ENCODE results near the gene TRIM46.

Gene TRIM46

DNA sequence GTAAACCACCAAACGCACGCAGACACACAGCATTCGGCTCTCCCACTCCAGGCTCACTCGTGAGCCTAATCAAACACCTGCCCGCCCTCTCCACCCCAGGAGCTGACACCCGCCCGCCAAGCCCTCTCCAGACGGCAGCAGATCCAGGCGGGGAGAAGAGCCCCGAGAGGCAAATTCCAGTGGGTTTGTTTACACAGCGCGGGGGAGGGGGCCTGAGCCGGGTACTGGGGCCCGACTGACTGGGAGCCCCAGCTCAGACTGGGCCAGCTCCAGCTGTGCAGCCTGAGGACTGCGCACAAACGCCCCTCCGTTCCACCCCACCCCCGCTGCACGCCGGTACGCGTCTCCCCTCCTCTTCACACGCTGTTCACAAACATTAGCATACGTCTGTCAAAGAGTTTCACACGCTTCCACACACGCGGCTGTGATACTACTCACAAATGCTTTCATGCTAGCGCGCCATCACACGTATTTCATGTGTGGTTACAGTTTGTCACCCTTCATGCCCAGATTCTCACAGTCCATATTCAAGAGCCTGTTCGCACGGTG, 47.0 kb upstream of the TRIM46 start:
- Histone ChIP-seq H3K27me3 (ENCODE audit: insufficient read depth, low read depth) (peaks cover 81% of the 10 kb centered on the region), H3K36me3 (ENCODE audit: insufficient read depth) (no peaks in the 10 kb centered on the region), H3K9ac (no peak overlapping the region), H3K4me3 (IDR thresholded peaks at IDR 0.05; ENCODE audit: insufficient read depth, low read depth, low read length) (peak overlapping the region; percentile 88), H4K20me1 (ENCODE audit: insufficient read depth) (no peaks in the 10 kb centered on the region), H2AFZ (ENCODE audit: low read depth) (peak overlapping the region; percentile 72; the same call in 1 of the 2 replicates), H3K27ac (no peak overlapping the region), H3K4me1 (ENCODE audit: low read depth, poor library complexity, severe bottlenecking) (peaks cover 26% of the 10 kb centered on the region), H3K4me2 (peak overlapping the region; percentile 89), H3K79me2 (ENCODE audit: insufficient read depth, low read depth) (no peaks in the 10 kb centered on the region)
- TF ChIP-seq, protein P1, sequence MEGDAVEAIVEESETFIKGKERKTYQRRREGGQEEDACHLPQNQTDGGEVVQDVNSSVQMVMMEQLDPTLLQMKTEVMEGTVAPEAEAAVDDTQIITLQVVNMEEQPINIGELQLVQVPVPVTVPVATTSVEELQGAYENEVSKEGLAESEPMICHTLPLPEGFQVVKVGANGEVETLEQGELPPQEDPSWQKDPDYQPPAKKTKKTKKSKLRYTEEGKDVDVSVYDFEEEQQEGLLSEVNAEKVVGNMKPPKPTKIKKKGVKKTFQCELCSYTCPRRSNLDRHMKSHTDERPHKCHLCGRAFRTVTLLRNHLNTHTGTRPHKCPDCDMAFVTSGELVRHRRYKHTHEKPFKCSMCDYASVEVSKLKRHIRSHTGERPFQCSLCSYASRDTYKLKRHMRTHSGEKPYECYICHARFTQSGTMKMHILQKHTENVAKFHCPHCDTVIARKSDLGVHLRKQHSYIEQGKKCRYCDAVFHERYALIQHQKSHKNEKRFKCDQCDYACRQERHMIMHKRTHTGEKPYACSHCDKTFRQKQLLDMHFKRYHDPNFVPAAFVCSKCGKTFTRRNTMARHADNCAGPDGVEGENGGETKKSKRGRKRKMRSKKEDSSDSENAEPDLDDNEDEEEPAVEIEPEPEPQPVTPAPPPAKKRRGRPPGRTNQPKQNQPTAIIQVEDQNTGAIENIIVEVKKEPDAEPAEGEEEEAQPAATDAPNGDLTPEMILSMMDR (conservative IDR thresholded peaks at IDR 0.05; ENCODE audit: low read depth, low read length): no peak

DNA sequence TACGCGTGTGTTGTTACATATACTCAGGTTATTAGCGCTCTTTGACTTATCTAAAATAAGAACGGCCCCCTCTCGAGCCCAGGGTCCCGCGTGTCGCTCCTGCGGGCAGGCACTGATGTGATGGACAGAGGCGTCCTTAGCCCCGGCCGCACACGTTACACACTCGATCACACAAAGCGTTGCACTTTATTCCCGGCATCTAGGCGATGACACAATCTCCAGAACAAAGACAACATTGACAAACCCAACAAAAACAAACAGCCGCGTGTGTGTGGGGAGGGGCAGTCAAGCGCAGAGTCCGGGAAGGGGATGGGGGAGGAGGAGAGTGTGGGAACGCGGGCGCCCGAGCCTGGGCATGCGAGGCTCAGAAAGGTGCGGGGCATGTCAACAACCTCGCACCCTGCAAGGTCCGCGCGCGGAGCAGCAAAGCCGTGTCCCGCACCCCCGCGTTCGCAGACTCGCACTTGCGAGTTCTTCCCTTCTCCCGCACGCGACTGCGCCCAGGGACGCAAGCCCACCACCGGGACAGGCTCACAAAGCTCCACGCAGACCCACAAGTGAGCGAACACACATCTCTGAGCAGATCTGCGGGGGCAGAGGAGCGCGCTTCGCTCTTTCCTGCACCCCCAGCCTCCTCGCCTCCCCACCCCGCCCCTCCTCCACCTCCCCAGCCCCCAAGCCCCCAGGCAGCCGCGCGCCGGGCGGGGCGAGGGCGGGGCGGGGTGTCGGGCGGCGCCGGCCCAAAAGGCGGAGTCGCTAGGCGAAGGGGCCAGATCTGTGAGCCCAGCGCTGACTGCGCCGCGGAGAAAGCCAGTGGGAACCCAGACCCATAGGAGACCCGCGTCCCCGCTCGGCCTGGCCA, 46.3 kb upstream of the TRIM46 start, which contains the start of gene EFNA1:
TSS of gene EFNA1 (plus strand) at position 772 of the 862 bp plus-strand sequence. CDS start 102 bp downstream, outside the sequence.
- Histone ChIP-seq H4K20me1 (ENCODE audit: insufficient read depth) (no peaks in the 10 kb centered on the region), H3K36me3 (ENCODE audit: insufficient read depth) (no peaks in the 10 kb centered on the region), H3K79me2 (ENCODE audit: insufficient read depth, low read depth) (no peaks in the 10 kb centered on the region), H2AFZ (ENCODE audit: low read depth) (peak within 1 kb of the TSS; percentile 72), H3K9ac (no peak within 1 kb of the TSS), H3K4me3 (IDR thresholded peaks at IDR 0.05; ENCODE audit: insufficient read depth, low read depth, low read length) (peak within 1 kb of the TSS; percentile 88), H3K4me2 (peak within 1 kb of the TSS; percentile 89), H3K27me3 (ENCODE audit: insufficient read depth, low read depth) (peaks cover 74% of the 10 kb centered on the region), H3K27ac (no peak within 1 kb of the TSS), H3K4me1 (ENCODE audit: low read depth, poor library complexity, severe bottlenecking) (peaks cover 26% of the 10 kb centered on the region)
- TF ChIP-seq, protein P1 (conservative IDR thresholded peaks at IDR 0.05; ENCODE audit: low read depth, low read length): no peak

DNA sequence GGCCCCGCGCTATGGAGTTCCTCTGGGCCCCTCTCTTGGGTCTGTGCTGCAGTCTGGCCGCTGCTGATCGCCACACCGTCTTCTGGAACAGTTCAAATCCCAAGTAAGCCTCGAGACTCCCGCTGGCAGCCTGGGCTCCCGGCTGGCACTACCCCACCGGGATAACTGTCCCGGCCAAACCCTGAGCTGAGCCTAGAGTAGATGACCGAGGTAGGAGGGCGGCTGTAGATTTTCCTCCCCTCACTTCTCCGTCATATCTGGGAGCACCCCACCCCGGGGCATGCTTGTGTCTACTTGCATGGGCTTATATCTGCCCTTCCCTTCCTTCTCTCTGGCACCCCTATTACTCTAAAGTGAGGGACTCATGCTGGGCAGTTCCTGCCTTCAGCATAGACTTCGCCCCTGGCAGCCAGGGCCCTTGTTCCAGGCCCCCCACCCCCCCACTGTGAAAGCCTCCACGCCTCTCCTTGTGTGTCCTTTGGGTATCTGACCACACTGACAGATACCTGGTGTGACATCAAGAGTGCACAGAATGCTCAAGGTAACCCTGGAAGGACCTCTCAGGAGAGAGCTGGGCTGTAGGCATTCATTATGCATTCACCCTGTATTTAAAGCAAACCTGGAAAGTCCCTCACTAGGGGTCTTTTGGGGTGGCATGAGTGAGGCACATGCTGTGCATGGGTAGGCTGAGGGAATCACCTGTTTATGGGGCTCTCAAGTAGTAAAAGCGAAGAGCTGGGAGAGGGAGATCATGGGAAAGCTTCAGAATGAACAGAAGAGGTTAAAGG, 45.5 kb upstream of the TRIM46 start:
- Histone ChIP-seq H3K9ac (no peak overlapping the region), H3K4me3 (IDR thresholded peaks at IDR 0.05; ENCODE audit: insufficient read depth, low read depth, low read length) (no peak overlapping the region), H3K36me3 (ENCODE audit: insufficient read depth) (no peaks in the 10 kb centered on the region), H3K27me3 (ENCODE audit: insufficient read depth, low read depth) (peaks cover 66% of the 10 kb centered on the region), H3K27ac (no peak overlapping the region), H2AFZ (ENCODE audit: low read depth) (peak overlapping the region; percentile 72), H3K4me2 (peak overlapping the region; percentile 89), H3K4me1 (ENCODE audit: low read depth, poor library complexity, severe bottlenecking) (peaks cover 26% of the 10 kb centered on the region), H3K79me2 (ENCODE audit: insufficient read depth, low read depth) (no peaks in the 10 kb centered on the region), H4K20me1 (ENCODE audit: insufficient read depth) (no peaks in the 10 kb centered on the region)
- TF ChIP-seq, protein P1 (conservative IDR thresholded peaks at IDR 0.05; ENCODE audit: low read depth, low read length): no peak

DNA sequence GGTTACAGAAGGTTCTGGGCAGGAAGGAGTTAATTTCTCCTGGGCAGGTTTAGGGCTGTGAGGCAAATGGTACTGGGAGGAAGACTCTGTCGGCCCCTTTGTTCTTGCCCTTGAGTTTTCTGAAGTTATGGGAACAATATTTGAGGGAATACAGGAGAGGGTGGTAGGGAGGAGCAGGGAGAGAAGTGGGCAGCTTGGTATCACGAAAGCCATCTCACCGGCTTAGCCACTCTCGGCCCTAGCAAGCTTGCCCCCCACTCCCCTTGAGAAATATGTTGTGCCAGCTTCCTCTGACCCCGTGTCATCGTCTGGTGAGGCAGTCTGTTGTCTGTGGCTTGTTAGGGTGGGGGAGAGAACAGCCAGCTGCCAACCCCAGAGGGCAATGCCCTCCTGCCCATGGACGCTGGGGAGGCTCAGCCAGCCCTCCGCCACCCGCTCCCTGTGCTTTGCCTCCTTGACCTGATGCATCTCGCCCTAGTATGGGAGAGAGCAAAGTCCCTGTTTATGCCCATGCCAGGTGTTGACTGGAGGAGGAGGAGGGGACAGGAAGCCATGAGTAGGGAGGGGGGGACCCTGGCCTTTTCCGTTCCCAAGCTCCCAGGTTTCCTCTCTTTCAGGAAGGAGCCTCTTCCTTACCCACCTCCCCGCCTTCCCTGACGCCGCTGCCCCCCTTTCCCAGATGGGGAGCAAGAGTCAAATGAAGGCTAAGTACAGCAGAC, 44.7 kb upstream of the TRIM46 start:
- TF ChIP-seq, protein P1 (conservative IDR thresholded peaks at IDR 0.05; ENCODE audit: low read depth, low read length): no peak
- H3K27me3 ChIP-seq (ENCODE audit: insufficient read depth, low read depth): peaks cover 58% of the 10 kb centered on the region
- H4K20me1 ChIP-seq (ENCODE audit: insufficient read depth): no peaks in the 10 kb centered on the region
- H3K79me2 ChIP-seq (ENCODE audit: insufficient read depth, low read depth): no peaks in the 10 kb centered on the region
- H3K4me2 ChIP-seq: peak overlapping the region; percentile 89; the same call in 1 of the 2 replicates
- H3K27ac ChIP-seq: no peak overlapping the region
- no peak overlapping the region for H3K9ac ChIP-seq
- H3K4me1 ChIP-seq (ENCODE audit: low read depth, poor library complexity, severe bottlenecking): peaks cover 26% of the 10 kb centered on the region
- no peak overlapping the region for H2AFZ ChIP-seq (ENCODE audit: low read depth)
- H3K4me3 ChIP-seq (IDR thresholded peaks at IDR 0.05; ENCODE audit: insufficient read depth, low read depth, low read length): no peak overlapping the region
- no peaks in the 10 kb centered on the region for H3K36me3 ChIP-seq (ENCODE audit: insufficient read depth)
